SK-N-SH (cell line): ENCODE data around the gene IGHMBP2. TPM values are rescaled to one million over a fixed set of nuclear protein-coding genes. Genes with fewer than 3 reads are reported as not detected.

Source experiments
- CTCF ChIA-PET: fragments of 300-600, 350-600 bp; formaldehyde crosslinking; extraction: SDS; loops from one replicate; lab custom pipeline; 2021; lab: Yijun Ruan, JAX
- POLR2A ChIA-PET: fragments of 350-600 bp; sonication (Branson Sonifier 250); formaldehyde crosslinking; extraction: SDS; loops from one replicate; lab custom pipeline; 2020; ENCODE audit warnings: antibody characterized with exemption, inconsistent platforms; lab: Yijun Ruan, JAX
- DNase-seq: peaks from one replicate; pipeline ENCODE4 v3.0.0; 2012
- H2AFZ ChIP-seq: fragments of 200-600 bp; sonication (generic); 2 replicates; pipeline ENCODE4 v1.8.1; 2016; ENCODE audit warnings: antibody characterized with exemption, mild to moderate bottlenecking, low read depth
- H3F3A ChIP-seq: fragments of 200-600 bp; sonication (generic); replicated peaks from 2 replicates; pipeline ENCODE3; 2016; ENCODE audit warnings: antibody characterized with exemption, mild to moderate bottlenecking; ENCODE audit not compliant: insufficient read depth
- H3K27ac ChIP-seq, 2 experiments: fragments of 200-500 bp in 1 of 2; fragments of 200-600 bp in 1 of 2; sonication (Bioruptor generic) in 1 of 2; sonication (generic), shearing (Covaris generic) in 1 of 2; 2 replicates each; pipeline versions ENCODE4 v1.5.1 to v1.6.1; 2014 to 2016; ENCODE audit warnings: low read depth in 2 of 2, inconsistent platforms in 1 of 2, low read length in 1 of 2, mild to moderate bottlenecking in 1 of 2, mixed read lengths in 1 of 2
- H3K27me3 ChIP-seq: fragments of 200-600 bp; sonication (generic), shearing (Covaris generic); 2 replicates; pipeline ENCODE4 v1.6.1; 2016; ENCODE audit warnings: mixed run types; ENCODE audit not compliant: insufficient read depth
- H3K36me3 ChIP-seq, 2 experiments: fragments of 200-500 bp in 1 of 2; fragments of 200-600 bp in 1 of 2; sonication (Bioruptor generic) in 1 of 2; sonication (generic) in 1 of 2; replicated peaks in 1 of 2; 2 replicates each; pipeline versions ENCODE3 to v1.5.1; 2014 to 2016; ENCODE audit warnings: low read length in 1 of 2, mild to moderate bottlenecking in 1 of 2; ENCODE audit not compliant: insufficient read depth in 2 of 2, control insufficient read depth in 1 of 2
- H3K4me1 ChIP-seq, 2 experiments: fragments of 200-500 bp in 1 of 2; fragments of 200-600 bp in 1 of 2; sonication (Bioruptor generic) in 1 of 2; sonication (generic), shearing (Covaris generic) in 1 of 2; 2 replicates each; pipeline versions ENCODE4 v1.5.1 to v1.6.1; 2014 to 2016; ENCODE audit warnings: low read depth in 1 of 2, low read length in 1 of 2, mixed run types in 1 of 2; ENCODE audit not compliant: insufficient read depth in 2 of 2, control insufficient read depth in 1 of 2
- H3K4me2 ChIP-seq: fragments of 200-600 bp; sonication (generic), shearing (Covaris generic); 2 replicates; pipeline ENCODE4 v1.6.1; 2017; ENCODE audit warnings: mixed run types
- H3K4me3 ChIP-seq, 2 experiments: fragments of 200-500 bp in 1 of 2; fragments of 200-600 bp in 1 of 2; sonication (Bioruptor generic) in 1 of 2; sonication (generic), shearing (Covaris generic) in 1 of 2; 2 replicates each; pipeline versions ENCODE4 v1.5.1 to v1.8.1; 2014 to 2016; ENCODE audit warnings: low read depth in 2 of 2, inconsistent platforms in 1 of 2, low read length in 1 of 2, mild to moderate bottlenecking in 1 of 2, mixed read lengths in 1 of 2, moderate library complexity in 1 of 2
- H3K79me2 ChIP-seq: fragments of 200-600 bp; sonication (generic); 2 replicates; pipeline ENCODE4 v1.8.1; 2017; ENCODE audit warnings: mild to moderate bottlenecking; ENCODE audit not compliant: insufficient read depth
- H3K9ac ChIP-seq: fragments of 200-600 bp; sonication (generic); 2 replicates; pipeline ENCODE4 v1.6.1; 2017; ENCODE audit warnings: mixed run types
- H3K9me2 ChIP-seq: fragments of 200-600 bp; sonication (generic); 2 replicates; pipeline ENCODE4 v1.6.1; 2017; ENCODE audit warnings: mixed run types
- H3K9me3 ChIP-seq: fragments of 200-600 bp; sonication (generic); 2 replicates; pipeline ENCODE4 v1.6.1; 2017; ENCODE audit warnings: mixed run types, mild to moderate bottlenecking, moderate library complexity
- H4K20me1 ChIP-seq: fragments of 200-600 bp; sonication (generic); 2 replicates; pipeline ENCODE4 v1.6.1; 2017; ENCODE audit warnings: mild to moderate bottlenecking, mixed run types; ENCODE audit not compliant: insufficient read depth
- CTCF ChIP-seq: fragments of 200-600 bp; sonication (generic); IDR thresholded peaks from 2 replicates; pipeline ENCODE4 v1.6.1; 2017; ENCODE audit warnings: antibody characterized with exemption, mild to moderate bottlenecking, moderate library complexity
- ELF1 ChIP-seq: IDR thresholded peaks from 2 replicates; pipeline ENCODE4 v1.4.0; 2012
- EP300 ChIP-seq, 2 experiments: IDR thresholded peaks; 2 replicates each; pipeline versions ENCODE4 v1.4.0 to v1.6.1; 2012; ENCODE audit warnings: borderline replicate concordance in 1 of 2, low read depth in 1 of 2, low read length in 1 of 2
- FOSL2 ChIP-seq: IDR thresholded peaks from 2 replicates; pipeline ENCODE4 v1.4.0; 2012; ENCODE audit warnings: low read depth, mild to moderate bottlenecking, moderate library complexity, borderline replicate concordance
- GATA2 ChIP-seq: sonication (generic); formaldehyde crosslinking; IDR thresholded peaks from 2 replicates; pipeline ENCODE4 v1.5.0; 2020; ENCODE audit warnings: mild to moderate bottlenecking, missing genetic modification reagents
- IRF3 ChIP-seq: fragments of 150-350 bp; IDR thresholded peaks from 2 replicates; pipeline ENCODE4 v1.6.1; 2016; ENCODE audit warnings: mild to moderate bottlenecking, low read depth, low read length
- NFIC ChIP-seq: IDR thresholded peaks from 2 replicates; pipeline ENCODE4 v1.4.0; 2012; ENCODE audit warnings: borderline replicate concordance
- NRF1 ChIP-seq: IDR thresholded peaks from 2 replicates; pipeline ENCODE4 v1.6.1; 2012; ENCODE audit warnings: low read depth, mild to moderate bottlenecking, low read length
- REST ChIP-seq: IDR thresholded peaks from 2 replicates; pipeline ENCODE4 v1.6.1; 2012; ENCODE audit warnings: mild to moderate bottlenecking, low read depth, low read length, moderate library complexity
- RFX5 ChIP-seq: IDR thresholded peaks from 2 replicates; pipeline ENCODE4 v1.6.1; 2012; ENCODE audit warnings: mild to moderate bottlenecking, improper control_type of control experiment, low read length
- TCF12 ChIP-seq: IDR thresholded peaks from 2 replicates; pipeline ENCODE4 v1.4.0; 2012
- TEAD4 ChIP-seq: IDR thresholded peaks from 2 replicates; pipeline ENCODE4 v1.4.0; 2012; ENCODE audit warnings: mild to moderate bottlenecking, borderline replicate concordance; ENCODE audit not compliant: insufficient read depth
- USF1 ChIP-seq: IDR thresholded peaks from 2 replicates; pipeline ENCODE4 v1.4.0; 2012; ENCODE audit warnings: low read depth, borderline replicate concordance
- USF2 ChIP-seq: fragments of 150-350 bp; IDR thresholded peaks from 2 replicates; pipeline ENCODE4 v1.6.1; 2017; ENCODE audit warnings: antibody characterized with exemption, low read length, low read depth, borderline replicate concordance
- WGBS: methylation state at CpG from one replicate; pipeline ENCODE4 v1.1.6; 2017; ENCODE audit warnings: low lambda C conversion rate; 5-methylcytosine and 5-hydroxymethylcytosine counted together
- polyA plus RNA-seq, 3 experiments: library from polyadenylated mRNA; depleted of rRNA; stranded (reverse); fragments of >200 nt; gene quantifications; 2 replicates each; pipeline ENCODE4 v1.2.3, GENCODE V29; 2012

IGHMBP2 gene
- polyA plus RNA-seq, 1 of the 3 experiments (the other 2 are of a cell fraction) = 9.0 TPM

- peaks cover 0 to 9% of the 10 kb centered on the region in 2 experiments; a peak in 1 of 4 replicates for H3K4me1 ChIP-seq
- H3K36me3 ChIP-seq = no peaks in the 10 kb centered on the region
- CTCF ChIA-PET = interaction anchor here (1.7 kb wide), 1 partner anchor 85 kb away, joined by 3 read pairs; no protein-coding TSS in a partner anchor
- H2AFZ ChIP-seq = no peak overlapping the region
- H3K79me2 ChIP-seq = no peaks in the 10 kb centered on the region
- no peak overlapping the region for H3K4me3 ChIP-seq
- no peaks in the 10 kb centered on the region for H4K20me1 ChIP-seq
- no peak for TF ChIP-seq TCF12
- no peak for TF ChIP-seq EP300 (IDR thresholded peaks at IDR 0.05; ENCODE audit: borderline replicate concordance in 1 of 2, low read depth in 1 of 2, low read length in 1 of 2)
- TF ChIP-seq NFIC = no peak
- TF ChIP-seq FOSL2 = no peak
- TF ChIP-seq RFX5 = no peak
- TF ChIP-seq USF1 = no peak
- no peak overlapping the region for H3K27ac ChIP-seq
- no peak overlapping the region for H3K9ac ChIP-seq
- no peaks in the 10 kb centered on the region for H3F3A ChIP-seq
- no peaks in the 10 kb centered on the region for H3K9me3 ChIP-seq
- H3K27me3 ChIP-seq = no peaks in the 10 kb centered on the region
- 84% methylated on average over 20 of the region's 31 CpGs for WGBS
- H3K9me2 ChIP-seq = no peaks in the 10 kb centered on the region
- DNase-seq = peak; percentile 51
- POLR2A ChIA-PET = no interaction called here
- no peak overlapping the region for H3K4me2 ChIP-seq
Measured at GRCh38 chr11:68959465-68960293, 56.0 kb downstream of the IGHMBP2 start.

- Histone ChIP-seq H3K9ac (no peak overlapping the region), H3K9me3 (no peaks in the 10 kb centered on the region), H3K9me2 (no peaks in the 10 kb centered on the region), H3K4me2 (no peak overlapping the region)
- POLR2A ChIA-PET = no interaction called here
- TF ChIP-seq FOSL2 (no peak), CTCF (no peak), REST (no peak), NRF1 (no peak), TEAD4 (no peak), RFX5 (no peak), ELF1 (no peak), GATA2 (CRISPR knock-in tag) (no peak), USF2 (no peak), IRF3 (no peak)
- TF ChIP-seq, all 33 proteins: peak for 0
- Histone ChIP-seq H3K27me3 (no peaks in the 10 kb centered on the region), H3K27ac (no peak overlapping the region), H3K36me3 (no peaks in the 10 kb centered on the region), H4K20me1 (no peaks in the 10 kb centered on the region), H3K79me2 (no peaks in the 10 kb centered on the region), H2AFZ (no peak overlapping the region), H3F3A (no peaks in the 10 kb centered on the region), H3K4me3 (no peak overlapping the region), H3K4me1 (peaks cover 0 to 9% of the 10 kb centered on the region in 2 experiments; a peak in 1 of 4 replicates)
- 75% methylated on average over 13 of the region's 25 CpGs for WGBS
- peak; percentile 32 for DNase-seq
- CTCF ChIA-PET = no interaction called here
Measured at GRCh38 chr11:68960294-68961071, 56.8 kb downstream of the IGHMBP2 start.
